IMR-90 (cell line): ENCODE measurements around the gene CACNA1F. TPM values are rescaled to one million over a fixed set of nuclear protein-coding genes. Genes with fewer than 3 reads are reported as not detected.

ENCODE experiments used
- ATAC-seq: fragments of 200-7000 bp; cut with Tn5 transposase; 2 replicates; pipeline ENCODE4 v1.9.1; 2020; ENCODE audit warnings: low read depth, mild to moderate bottlenecking, moderate library complexity
- BruUV-seq: library from RNA; stranded (reverse); fragments of 400-500 nt; replicated peaks from 2 replicates; lab custom pipeline; 2021; lab: Mats Ljungman, UMichigan
- CTCF ChIA-PET: fragments of 300-600 bp; formaldehyde crosslinking; extraction: SDS; loops from one replicate; lab custom pipeline; 2021; ENCODE audit warnings: antibody characterized with exemption; lab: Yijun Ruan, JAX
- POLR2A ChIA-PET: fragments of 300-600 bp; sonication (Branson Sonifier 250); formaldehyde crosslinking; loops from one replicate; lab custom pipeline; 2022; ENCODE audit warnings: antibody characterized with exemption; ENCODE audit not compliant: unreplicated experiment; lab: Charles Lee
- DNase-seq: peaks from one replicate; pipeline ENCODE4 v3.0.0; 2013
- H2AFZ ChIP-seq: replicated peaks from 2 replicates; pipeline ENCODE3; 2013; ENCODE audit warnings: low read length, mild to moderate bottlenecking; ENCODE audit not compliant: poor library complexity
- H2AK5ac ChIP-seq: 2 replicates; pipeline ENCODE4 v1.6.1; 2013; ENCODE audit warnings: low read depth, low read length, inconsistent platforms
- H2AK9ac ChIP-seq: replicated peaks from 2 replicates; pipeline ENCODE3; 2013; ENCODE audit warnings: mild to moderate bottlenecking, low read depth, low read length, moderate library complexity; ENCODE audit not compliant: poor library complexity
- H2BK120ac ChIP-seq: 2 replicates; pipeline ENCODE4 v1.6.1; 2013; ENCODE audit warnings: low read depth, low read length, inconsistent platforms
- H2BK15ac ChIP-seq: 3 replicates; pipeline ENCODE4 v1.6.1; 2013; ENCODE audit warnings: low read depth, low read length, inconsistent platforms
- H2BK20ac ChIP-seq: 2 replicates; pipeline ENCODE4 v1.6.1; 2013; ENCODE audit warnings: low read depth, mild to moderate bottlenecking, inconsistent platforms, low read length, moderate library complexity
- H2BK5ac ChIP-seq: 2 replicates; pipeline ENCODE4 v1.6.1; 2013; ENCODE audit warnings: mild to moderate bottlenecking, low read depth, low read length, inconsistent platforms; ENCODE audit not compliant: poor library complexity, severe bottlenecking
- H3K14ac ChIP-seq: replicated peaks from 2 replicates; pipeline ENCODE4 v1.6.1; 2013; ENCODE audit warnings: low read depth, low read length, inconsistent platforms
- H3K18ac ChIP-seq: 2 replicates; pipeline ENCODE4 v1.6.1; 2013; ENCODE audit warnings: low read depth, low read length, control low read depth
- H3K23ac ChIP-seq: 2 replicates; pipeline ENCODE4 v1.6.1; 2013; ENCODE audit warnings: low read depth, low read length, inconsistent platforms
- H3K27ac ChIP-seq: 2 replicates; pipeline ENCODE4 v1.5.1; 2013; ENCODE audit warnings: mild to moderate bottlenecking, control low read depth, low read length; ENCODE audit not compliant: insufficient read depth
- H3K27me3 ChIP-seq: 2 replicates; pipeline ENCODE4 v1.6.1; 2013; ENCODE audit warnings: low read length; ENCODE audit not compliant: control insufficient read depth, insufficient read depth
- H3K36me3 ChIP-seq: 2 replicates; pipeline ENCODE4 v1.6.1; 2013; ENCODE audit warnings: low read length, mixed read lengths; ENCODE audit not compliant: control insufficient read depth, insufficient read depth
- H3K4ac ChIP-seq: 2 replicates; pipeline ENCODE4 v1.6.1; 2013; ENCODE audit warnings: low read depth, low read length, inconsistent platforms
- H3K4me1 ChIP-seq: 2 replicates; pipeline ENCODE4 v1.6.1; 2013; ENCODE audit warnings: low read length, mixed read lengths; ENCODE audit not compliant: control insufficient read depth, insufficient read depth
- H3K4me2 ChIP-seq: 2 replicates; pipeline ENCODE4 v1.6.1; 2013; ENCODE audit warnings: low read depth, mild to moderate bottlenecking, control low read depth, low read length, moderate library complexity
- H3K4me3 ChIP-seq: 2 replicates; pipeline ENCODE4 v1.5.1; 2013; ENCODE audit warnings: low read depth, mild to moderate bottlenecking, control low read depth, low read length, moderate library complexity; ENCODE audit not compliant: insufficient read depth
- H3K56ac ChIP-seq: 2 replicates; pipeline ENCODE4 v1.6.1; 2013; ENCODE audit warnings: low read length, inconsistent platforms; ENCODE audit not compliant: insufficient read depth; ENCODE audit errors: extremely low read depth
- H3K79me1 ChIP-seq, 2 experiments: 2 replicates each; pipeline ENCODE4 v1.6.1; 2013; ENCODE audit warnings: low read length in 2 of 2, inconsistent platforms in 1 of 2, low read depth in 1 of 2
- H3K9ac ChIP-seq: 2 replicates; pipeline ENCODE4 v1.6.1; 2013; ENCODE audit warnings: low read depth, low read length, control low read depth
- H3K9me1 ChIP-seq: 2 replicates; pipeline ENCODE4 v1.6.1; 2013; ENCODE audit warnings: low read length, inconsistent platforms; ENCODE audit not compliant: insufficient read depth
- H3K9me3 ChIP-seq: 2 replicates; pipeline ENCODE4 v1.6.1; 2013; ENCODE audit warnings: low read length; ENCODE audit not compliant: control insufficient read depth, insufficient read depth
- H4K20me1 ChIP-seq: 2 replicates; pipeline ENCODE4 v1.6.1; 2013; ENCODE audit warnings: low read length, inconsistent platforms; ENCODE audit not compliant: insufficient read depth
- H4K5ac ChIP-seq: 2 replicates; pipeline ENCODE4 v1.6.1; 2013; ENCODE audit warnings: mild to moderate bottlenecking, low read depth, low read length, control low read depth
- H4K8ac ChIP-seq, 2 experiments: 2 replicates each; pipeline ENCODE4 v1.6.1; 2013; ENCODE audit warnings: low read depth in 2 of 2, low read length in 2 of 2, control low read depth in 1 of 2, inconsistent platforms in 1 of 2
- H4K91ac ChIP-seq: 2 replicates; pipeline ENCODE4 v1.6.1; 2013; ENCODE audit warnings: low read depth, low read length, inconsistent platforms; ENCODE audit not compliant: insufficient read depth
- CHD1 ChIP-seq: IDR thresholded peaks from 2 replicates; pipeline ENCODE4 v1.6.1; 2012; ENCODE audit warnings: low read depth, low read length, improper control_type of control experiment
- CTCF ChIP-seq: conservative IDR thresholded peaks from 2 replicates; pipeline ENCODE4 v1.5.1; 2012; ENCODE audit warnings: mild to moderate bottlenecking, low read depth, low read length, improper control_type of control experiment
- ELK1 ChIP-seq: fragments of 150-350 bp; IDR thresholded peaks from 2 replicates; pipeline ENCODE4 v1.6.1; 2016; ENCODE audit warnings: low read depth, mild to moderate bottlenecking, low read length, moderate library complexity, borderline replicate concordance
- MAFK ChIP-seq: IDR thresholded peaks from 2 replicates; pipeline ENCODE4 v1.6.1; 2012; ENCODE audit warnings: low read depth, low read length, improper control_type of control experiment
- MAZ ChIP-seq: IDR thresholded peaks from 2 replicates; pipeline ENCODE4 v1.6.1; 2012; ENCODE audit warnings: low read depth, mild to moderate bottlenecking, low read length, improper control_type of control experiment, moderate library complexity, borderline replicate concordance
- MXI1 ChIP-seq: IDR thresholded peaks from 2 replicates; pipeline ENCODE4 v1.6.1; 2012; ENCODE audit warnings: low read depth, mild to moderate bottlenecking, low read length, moderate library complexity, borderline replicate concordance
- NFE2L2 ChIP-seq: fragments of 150-350 bp; IDR thresholded peaks from 2 replicates; pipeline ENCODE4 v1.6.1; 2016; ENCODE audit warnings: low read depth, mild to moderate bottlenecking, low read length
- POLR2A ChIP-seq: IDR thresholded peaks from 2 replicates; pipeline ENCODE4 v1.6.1; 2012; ENCODE audit warnings: mild to moderate bottlenecking, low read depth, low read length
- RCOR1 ChIP-seq: IDR thresholded peaks from 2 replicates; pipeline ENCODE4 v1.6.1; 2012; ENCODE audit warnings: mild to moderate bottlenecking, low read length, improper control_type of control experiment; ENCODE audit not compliant: insufficient replicate concordance
- RFX5 ChIP-seq: IDR thresholded peaks from 2 replicates; pipeline ENCODE4 v1.8.0; 2012; ENCODE audit warnings: low read depth, mild to moderate bottlenecking, low read length, moderate library complexity
- USF2 ChIP-seq: fragments of 150-350 bp; IDR thresholded peaks from 2 replicates; pipeline ENCODE4 v1.6.1; 2017; ENCODE audit warnings: mild to moderate bottlenecking, antibody characterized with exemption, low read length, low read depth
- WGBS, 2 experiments: methylation state at CpG; one replicate each; pipeline versions ENCODE4 v1.1.5 to v1.1.7; 2013; ENCODE audit warnings: missing lambda C conversion rate in 2 of 2; ENCODE audit not compliant: insufficient read length in 1 of 2; ENCODE audit errors: extremely low coverage in 2 of 2; 5-methylcytosine and 5-hydroxymethylcytosine counted together
- dilution Hi-C: fragments of 300-500 bp; cut with HindIII; formaldehyde crosslinking; loops from one replicate; pipeline ENCODE4 v1.14.3; 2018; ENCODE audit warnings: low sequenced_read_pairs; ENCODE audit not compliant: unreplicated experiment
- in situ Hi-C: fragments of 300-500 bp; cut with MboI; formaldehyde crosslinking; loops from 3 replicates; pipeline ENCODE4 v1.14.3; 2019; ENCODE audit warnings: low sequenced_read_pairs, inconsistent platforms, mixed read lengths
- intact Hi-C: fragments of 100-400 bp; cut with micrococcal nuclease; formaldehyde crosslinking; loops from 2 replicates; pipeline ENCODE4 v1.10.0; 2022
- polyA plus RNA-seq, 3 experiments: library from polyadenylated mRNA; depleted of rRNA; stranded (reverse); fragments of >200 nt; gene quantifications; 2 replicates each; pipeline ENCODE4 v1.2.3, GENCODE V29; 2012; ENCODE audit warnings: low replicate concordance in 1 of 3
- total RNA-seq: library from RNA; depleted of rRNA; stranded (reverse); fragments of >200 nt; gene quantifications from 2 replicates; pipeline ENCODE4 v1.2.3, GENCODE V29; 2012

Gene CACNA1F
- total and polyA plus RNA-seq, 2 of the 4 experiments (the other 2 are of a cell fraction), result not detected

GRCh38 chrX:49243166-49243565 is 10.0 kb upstream of the CACNA1F start:
- H2AK9ac ChIP-seq, result no peak overlapping the region
- no peak overlapping the region for H3K18ac ChIP-seq
- ChIA-PET POLR2A (no interaction called here), CTCF (no interaction called here)
- WGBS, 2 experiments, result 71% methylated on average over 5 of the region's 12 CpGs; no CpG with 5 or more reads in 1 of the 2 experiments
- peaks cover 7% of the 10 kb centered on the region; the same call in 1 of the 2 replicates for H3K36me3 ChIP-seq
- no peak overlapping the region for H2BK5ac ChIP-seq
- H3K27me3 ChIP-seq, result no peaks in the 10 kb centered on the region; the same call in 1 of the 2 replicates
- H3K4me1 ChIP-seq, result no peaks in the 10 kb centered on the region
- ATAC-seq, result no peak
- H3K9me1 ChIP-seq, result no peaks in the 10 kb centered on the region
- no peak overlapping the region for H4K91ac ChIP-seq
- H4K8ac ChIP-seq, result no peak overlapping the region
- TF ChIP-seq USF2 (no peak), ELK1 (no peak), POLR2A (no peak), CHD1 (no peak), NFE2L2 (no peak), RFX5 (no peak), MXI1 (no peak), MAFK (no peak), RCOR1 (no peak), CTCF (no peak), MAZ (no peak)
- no peak overlapping the region for H3K4me2 ChIP-seq
- H3K9me3 ChIP-seq, result no peaks in the 10 kb centered on the region
- no peak for DNase-seq
- H2AK5ac ChIP-seq, result no peak overlapping the region
- no peak overlapping the region for H2BK20ac ChIP-seq
- H3K56ac ChIP-seq, result no peak overlapping the region
- H3K79me1 ChIP-seq, result no peaks in the 10 kb centered on the region
- dilution Hi-C loops (no loop called here), intact Hi-C loops (no loop called here), in situ Hi-C loops (no loop called here)
- no peak overlapping the region for H3K4me3 ChIP-seq
- H4K20me1 ChIP-seq, result no peaks in the 10 kb centered on the region
- H2BK15ac ChIP-seq, result no peak overlapping the region
- no peak overlapping the region for H2BK120ac ChIP-seq
- H2AFZ ChIP-seq, result no peak overlapping the region
- H3K27ac ChIP-seq, result no peak overlapping the region
- H3K9ac ChIP-seq, result no peak overlapping the region
- H3K23ac ChIP-seq, result no peak overlapping the region
- no TSS peak for BruUV-seq
- H4K5ac ChIP-seq, result no peak overlapping the region
- H3K4ac ChIP-seq, result no peak overlapping the region
- H3K14ac ChIP-seq, result no peak overlapping the region
